GM23338 (cell line): ENCODE results near the gene UBE2D4. TPM values are rescaled to one million over a fixed set of nuclear protein-coding genes. Genes with fewer than 3 reads are reported as not detected.

Experiments used
- ATAC-seq: fragments of 200-7000 bp; cut with Tn5 transposase; 3 replicates; pipeline ENCODE4 v1.9.1; 2020
- DNase-seq: peaks from one replicate; pipeline ENCODE4 v3.0.0-alpha.2; 2015; ENCODE audit warnings: low spot score
- H2AFZ ChIP-seq: fragments of 200-600 bp; sonication (generic); 2 replicates; pipeline ENCODE4 v1.8.0; 2016; ENCODE audit warnings: antibody characterized with exemption, mild to moderate bottlenecking, moderate library complexity
- H3F3A ChIP-seq: fragments of 200-600 bp; sonication (generic); replicated peaks from 2 replicates; pipeline ENCODE4 v1.8.0; 2017; ENCODE audit warnings: antibody characterized with exemption, mixed run types, low read depth
- H3K27ac ChIP-seq: fragments of 200-600 bp; sonication (generic); 2 replicates; pipeline ENCODE4 v1.6.1; 2016; ENCODE audit warnings: low read depth
- H3K27me3 ChIP-seq: fragments of 200-600 bp; sonication (generic); 2 replicates; pipeline ENCODE4 v1.8.0; 2016; ENCODE audit warnings: mild to moderate bottlenecking, mixed run types, moderate library complexity; ENCODE audit not compliant: insufficient read depth
- H3K36me3 ChIP-seq: fragments of 200-600 bp; sonication (generic); 2 replicates; pipeline ENCODE4 v1.8.0; 2016; ENCODE audit warnings: mild to moderate bottlenecking; ENCODE audit not compliant: insufficient read depth
- H3K4me1 ChIP-seq: fragments of 200-600 bp; sonication (generic); 2 replicates; pipeline ENCODE4 v1.8.0; 2016; ENCODE audit warnings: mild to moderate bottlenecking, moderate library complexity; ENCODE audit not compliant: insufficient read depth
- H3K4me2 ChIP-seq: fragments of 200-600 bp; sonication (generic); 2 replicates; pipeline ENCODE4 v1.7.1; 2017; ENCODE audit warnings: mixed run types
- H3K4me3 ChIP-seq: fragments of 200-600 bp; sonication (generic); 2 replicates; pipeline ENCODE4 v1.6.1; 2016; ENCODE audit warnings: mixed run types
- H3K79me2 ChIP-seq: fragments of 200-600 bp; sonication (generic); replicated peaks from 2 replicates; pipeline ENCODE4 v1.8.0; 2017; ENCODE audit warnings: mild to moderate bottlenecking; ENCODE audit not compliant: insufficient read depth
- H3K9me2 ChIP-seq: fragments of 200-600 bp; sonication (generic); 2 replicates; pipeline ENCODE4 v1.8.0; 2017; ENCODE audit not compliant: insufficient read depth
- H4K20me1 ChIP-seq: fragments of 200-600 bp; sonication (generic); replicated peaks from 2 replicates; pipeline ENCODE4 v1.8.0; 2017; ENCODE audit warnings: mild to moderate bottlenecking; ENCODE audit not compliant: insufficient read depth
- H3K27ac Mint-ChIP-seq: 2 replicates; pipeline ENCODE4 v1.8.0; 2020; ENCODE audit warnings: inconsistent platforms, mild to moderate bottlenecking, moderate library complexity, mixed read lengths
- H3K27me3 Mint-ChIP-seq: 3 replicates; pipeline ENCODE4 v1.8.0; 2022; ENCODE audit warnings: low read depth, mild to moderate bottlenecking, moderate library complexity, mixed read lengths, inconsistent platforms; ENCODE audit not compliant: insufficient read depth, poor library complexity
- H3K36me3 Mint-ChIP-seq: 3 replicates; pipeline ENCODE4 v1.8.0; 2021; ENCODE audit warnings: low read depth, mild to moderate bottlenecking, inconsistent platforms, moderate library complexity, mixed read lengths
- H3K4me1 Mint-ChIP-seq: 3 replicates; pipeline ENCODE4 v1.8.0; 2020; ENCODE audit warnings: mild to moderate bottlenecking, inconsistent platforms, mixed read lengths
- H3K4me3 Mint-ChIP-seq: 3 replicates; pipeline ENCODE4 v1.8.0; 2021; ENCODE audit warnings: moderate library complexity, mild to moderate bottlenecking, inconsistent platforms, mixed read lengths
- H3K9me3 Mint-ChIP-seq: 3 replicates; pipeline ENCODE4 v1.8.0; 2020; ENCODE audit warnings: moderate library complexity, mild to moderate bottlenecking, inconsistent platforms, mixed read lengths
- CREB1 ChIP-seq: fragments of 250-450 bp; sonication (Bioruptor Pico); IDR thresholded peaks from 2 replicates; pipeline ENCODE4 v1.5.0; 2020; ENCODE audit warnings: low read depth, mild to moderate bottlenecking, moderate library complexity
- ETS1 ChIP-seq: IDR thresholded peaks from 2 replicates; pipeline ENCODE4 v1.6.1; 2016; ENCODE audit warnings: antibody characterized with exemption
- EZH2 ChIP-seq: fragments of 200-600 bp; sonication (generic); IDR thresholded peaks from one replicate; pipeline ENCODE4 v1.8.0; 2017; ENCODE audit warnings: antibody characterized with exemption, mild to moderate bottlenecking, low read depth; ENCODE audit not compliant: unreplicated experiment
- EZH2phosphoT487 ChIP-seq: fragments of 200-600 bp; sonication (generic); IDR thresholded peaks from one replicate; pipeline ENCODE4 v1.8.1; 2018; ENCODE audit warnings: antibody characterized with exemption; ENCODE audit not compliant: unreplicated experiment
- JUNB ChIP-seq: IDR thresholded peaks from one replicate; pipeline ENCODE4 v1.6.1; 2016; ENCODE audit warnings: antibody characterized with exemption; ENCODE audit not compliant: unreplicated experiment
- NANOG ChIP-seq: IDR thresholded peaks from 2 replicates; pipeline ENCODE4 v1.6.1; 2016; ENCODE audit warnings: antibody characterized with exemption, borderline replicate concordance
- POLR2AphosphoS5 ChIP-seq: IDR thresholded peaks from 2 replicates; pipeline ENCODE4 v1.6.1; 2016; ENCODE audit warnings: antibody characterized with exemption, low read depth
- ZNF331 ChIP-seq: fragments of 250-450 bp; sonication (Bioruptor Pico); IDR thresholded peaks from 2 replicates; pipeline ENCODE4 v1.5.0; 2020; ENCODE audit warnings: low read depth, mild to moderate bottlenecking, moderate library complexity
- polyA plus RNA-seq: library from polyadenylated mRNA; unstranded; fragments of >200 nt; fragmentation: Nextera tagmentation; extraction: Ambion mirVana; gene quantifications from 2 replicates; pipeline ENCODE4 v1.2.1, GENCODE V29; 2016
- total RNA-seq: library from RNA; depleted of rRNA; stranded (reverse); fragments of >200 nt; shearing (Covaris generic); gene quantifications from 2 replicates; pipeline ENCODE4 v1.2.3, GENCODE V29; 2014

Gene UBE2D4
- total and polyA plus RNA-seq, 2 experiments from 2014 or later, result 5.8 to 8.4 TPM

GRCh38 chr7:43905956-43906330, 20.3 kb upstream of the UBE2D4 start:
- ATAC-seq (peak; percentile 64), DNase-seq (peak; percentile 77)
- Mint-ChIP-seq H3K4me1 (peaks cover 42% of the 10 kb centered on the region), H3K27me3 (peaks cover 6% of the 10 kb centered on the region), H3K27ac (no peak overlapping the region), H3K9me3 (no peaks in the 10 kb centered on the region), H3K36me3 (no peaks in the 10 kb centered on the region; the same call in 2 of the 3 replicates), H3K4me3 (peak overlapping the region; percentile 92)
- H3F3A ChIP-seq, result no peaks in the 10 kb centered on the region
- H3K4me2 ChIP-seq, result peak overlapping the region; percentile 79
- H3K4me3 ChIP-seq, result peak overlapping the region; percentile 52
- no peaks in the 10 kb centered on the region for H3K9me2 ChIP-seq
- peaks cover 3% of the 10 kb centered on the region; the same call in 1 of the 2 replicates for H4K20me1 ChIP-seq
- H3K4me1 ChIP-seq, result peaks cover 17% of the 10 kb centered on the region
- H2AFZ ChIP-seq, result 0 out of 2 replicates have a peak overlapping the region, but pooled peaks have one; percentile 11
- H3K27me3 ChIP-seq, result no peaks in the 10 kb centered on the region
- H3K36me3 ChIP-seq, result no peaks in the 10 kb centered on the region
- H3K79me2 ChIP-seq, result peaks cover 31% of the 10 kb centered on the region
- H3K27ac ChIP-seq, result no peak overlapping the region
- TF ChIP-seq ZNF331 (no peak), POLR2AphosphoS5 (no peak), ETS1 (no peak), CREB1 (CRISPR knock-in tag) (peak; percentile 51; the same call in 1 of the 2 replicates), EZH2phosphoT487 (no peak), JUNB (no peak)

- H3K9me2 ChIP-seq, result no peaks in the 10 kb centered on the region
- peak within 1 kb of the TSS; percentile 52 for H3K4me3 ChIP-seq
- peak within 1 kb of the TSS; percentile 92 for H3K4me3 Mint-ChIP-seq
- H3F3A ChIP-seq, result no peaks in the 10 kb centered on the region
- TF ChIP-seq JUNB (no peak), POLR2AphosphoS5 (peak; percentile 28; the same call in 1 of the 2 replicates), ETS1 (no peak)
- peaks cover 6% of the 10 kb centered on the region for H3K27me3 Mint-ChIP-seq
- peaks cover 42% of the 10 kb centered on the region for H3K4me1 Mint-ChIP-seq
- no peaks in the 10 kb centered on the region for H3K27me3 ChIP-seq
- no peaks in the 10 kb centered on the region for H3K9me3 Mint-ChIP-seq
- H3K4me1 ChIP-seq, result peaks cover 17% of the 10 kb centered on the region
- H3K27ac Mint-ChIP-seq, result no peak within 1 kb of the TSS
- no peak within 1 kb of the TSS for H3K27ac ChIP-seq
- H2AFZ ChIP-seq, result peak within 1 kb of the TSS; percentile 97; the same call in 1 of the 2 replicates
- H4K20me1 ChIP-seq, result peaks cover 3% of the 10 kb centered on the region; the same call in 1 of the 2 replicates
- peaks cover 26% of the 10 kb centered on the region for H3K79me2 ChIP-seq
- no peaks in the 10 kb centered on the region for H3K36me3 ChIP-seq
- peak; percentile 74 for DNase-seq
- peak; percentile 66 for ATAC-seq
- H3K4me2 ChIP-seq, result peak within 1 kb of the TSS; percentile 81
- no peaks in the 10 kb centered on the region; the same call in 2 of the 3 replicates for H3K36me3 Mint-ChIP-seq
Observed at GRCh38 chr7:43906331-43907010, 19.8 kb upstream of the UBE2D4 start, which contains the start of gene URGCP. Gene URGCP, minus strand, starts transcription at chr7:43906596. Its CDS starts 21 bp downstream, at chr7:43906575.

- Mint-ChIP-seq H3K4me1 (peaks cover 5% of the 10 kb centered on the region), H3K27me3 (peaks cover 5% of the 10 kb centered on the region), H3K9me3 (peaks cover 59% of the 10 kb centered on the region), H3K27ac (no peak overlapping the region), H3K4me3 (no peak overlapping the region), H3K36me3 (peaks cover 46% of the 10 kb centered on the region)
- Histone ChIP-seq H4K20me1 (no peaks in the 10 kb centered on the region), H3K4me1 (no peaks in the 10 kb centered on the region; the same call in 1 of the 2 replicates), H3K9me2 (0 out of 2 replicates have a peak, but pooled peaks cover 10% of the 10 kb centered on the region), H3K27ac (no peak overlapping the region), H3F3A (no peaks in the 10 kb centered on the region), H3K79me2 (no peaks in the 10 kb centered on the region), H3K4me2 (no peak overlapping the region), H3K27me3 (no peaks in the 10 kb centered on the region), H2AFZ (no peak overlapping the region), H3K36me3 (no peaks in the 10 kb centered on the region; the same call in 1 of the 2 replicates), H3K4me3 (no peak overlapping the region)
- DNase-seq, result no peak
- ATAC-seq, result no peak
- TF ChIP-seq ZNF331, result no peak
- no peak for TF ChIP-seq NANOG
- TF ChIP-seq JUNB, result no peak
- TF ChIP-seq ETS1, result no peak
- TF ChIP-seq EZH2, result no peak
Observed at GRCh38 chr7:43914795-43915194, 11.4 kb upstream of the UBE2D4 start.
